ENCODE measurements around the gene ARF5.

- no peak for TF ChIP-seq EZH2 (IDR thresholded peaks at IDR 0.05; ENCODE audit: insufficient read depth, poor library complexity, severe bottlenecking)
- TF ChIP-seq EZH2phosphoT487 (IDR thresholded peaks at IDR 0.05; ENCODE audit: insufficient read depth, low read depth), result no peak
Measured at GRCh38 chr7:127557803-127558202, 30.4 kb upstream of the ARF5 start.
